HCT116 (cell line): ENCODE data around the gene NAPA. TPM values are rescaled to one million over a fixed set of nuclear protein-coding genes. Genes with fewer than 3 reads are reported as not detected.

Experiments used
- ATAC-seq: fragments of 200-7000 bp; cut with Tn5 transposase; 2 replicates; pipeline ENCODE4 v1.9.1; 2020; ENCODE audit warnings: mild to moderate bottlenecking, moderate library complexity
- BruUV-seq: library from RNA; stranded (reverse); fragments of 400-500 nt; replicated peaks from 2 replicates; lab custom pipeline; 2021; lab: Mats Ljungman, UMichigan
- CTCF ChIA-PET: fragments of 300-600 bp; sonication (Branson Sonifier 250); formaldehyde crosslinking; loops from one replicate; lab custom pipeline; 2021; ENCODE audit warnings: antibody characterized with exemption; lab: Charles Lee
- POLR2A ChIA-PET: fragments of 300-600, 350-600 bp; sonication (Branson Sonifier 250); formaldehyde crosslinking; loops from one replicate; lab custom pipeline; 2021; ENCODE audit warnings: antibody characterized with exemption; lab: Charles Lee
- RAD21 ChIA-PET, 2 experiments: fragments of 300-600 bp; sonication (Branson Sonifier 250); formaldehyde crosslinking; loops; one replicate each; lab custom pipeline; 2023; ENCODE audit warnings: low total read pairs in 2 of 2; ENCODE audit not compliant: uncharacterized antibody in 2 of 2, unreplicated experiment in 2 of 2, low non-redundant PET in 1 of 2; lab: Charles Lee
- DNase-seq: peaks from one replicate; pipeline ENCODE4 v3.0.0-alpha.2; 2010; ENCODE audit warnings: low read depth, low spot score
- H2AFZ ChIP-seq: fragments of 200-600 bp; shearing (Covaris generic), sonication (generic); 2 replicates; pipeline ENCODE4 v1.6.1; 2017; ENCODE audit warnings: low read depth, mixed run types, mixed read lengths, antibody characterized with exemption, low read length; ENCODE audit not compliant: poor library complexity, severe bottlenecking
- H3K27ac ChIP-seq: 2 replicates; pipeline ENCODE4 v1.5.1; 2012; ENCODE audit warnings: low read depth, low read length
- H3K27me3 ChIP-seq: fragments of 200-600 bp; sonication (generic); 2 replicates; pipeline ENCODE4 v1.6.1; 2016; ENCODE audit warnings: mixed run types, low read length, mixed read lengths; ENCODE audit not compliant: insufficient read depth
- H3K36me3 ChIP-seq, 2 experiments: fragments of 200-500 bp in 1 of 2; fragments of 200-600 bp in 1 of 2; sonication (Bioruptor generic) in 1 of 2; sonication (generic) in 1 of 2; 2 replicates each; pipeline versions ENCODE4 v1.5.1 to v1.6.1; 2014 to 2016; ENCODE audit warnings: low read length in 2 of 2, inconsistent platforms in 1 of 2, mixed read lengths in 1 of 2, mixed run types in 1 of 2; ENCODE audit not compliant: insufficient read depth in 2 of 2, control insufficient read depth in 1 of 2
- H3K4me1 ChIP-seq, 2 experiments: fragments of 200-600 bp in 1 of 2; sonication (generic) in 1 of 2; 2 replicates each; pipeline versions ENCODE4 v1.5.1 to v1.6.1; 2012 to 2017; ENCODE audit warnings: low read length in 2 of 2, inconsistent platforms in 1 of 2, mild to moderate bottlenecking in 1 of 2, mixed read lengths in 1 of 2, mixed run types in 1 of 2, moderate library complexity in 1 of 2; ENCODE audit not compliant: insufficient read depth in 2 of 2, control insufficient read depth in 1 of 2
- H3K4me2 ChIP-seq: fragments of 200-600 bp; sonication (generic); 2 replicates; pipeline ENCODE4 v1.6.1; 2017; ENCODE audit warnings: mixed run types, low read length, mixed read lengths
- H3K4me3 ChIP-seq, 2 experiments: fragments of 200-600 bp in 1 of 2; sonication (generic) in 1 of 2; replicated peaks in 1 of 2; 2 replicates each; pipeline ENCODE4 v1.5.1; 2011 to 2016; ENCODE audit warnings: low read length in 2 of 2, control low read depth in 1 of 2, low read depth in 1 of 2, mild to moderate bottlenecking in 1 of 2, mixed read lengths in 1 of 2, mixed run types in 1 of 2
- H3K79me2 ChIP-seq: fragments of 200-600 bp; sonication (generic); 2 replicates; pipeline ENCODE4 v1.6.1; 2017; ENCODE audit warnings: mild to moderate bottlenecking, mixed run types, low read length, moderate library complexity, mixed read lengths; ENCODE audit not compliant: insufficient read depth
- H3K9ac ChIP-seq: fragments of 200-600 bp; sonication (generic); 2 replicates; pipeline ENCODE4 v1.6.1; 2016; ENCODE audit warnings: low read length, mixed read lengths
- H3K9me2 ChIP-seq: fragments of 200-600 bp; sonication (generic), shearing (Covaris generic); 2 replicates; pipeline ENCODE4 v1.6.1; 2017; ENCODE audit warnings: mixed run types, mild to moderate bottlenecking, moderate library complexity; ENCODE audit not compliant: insufficient read depth
- H3K9me3 ChIP-seq, 2 experiments: fragments of 200-500 bp in 1 of 2; fragments of 200-600 bp in 1 of 2; sonication (Bioruptor generic) in 1 of 2; sonication (generic) in 1 of 2; 2 replicates each; pipeline ENCODE4 v1.6.1; 2014 to 2017; ENCODE audit warnings: low read length in 2 of 2, mixed read lengths in 2 of 2, inconsistent platforms in 1 of 2, low read depth in 1 of 2, mild to moderate bottlenecking in 1 of 2, mixed run types in 1 of 2, moderate library complexity in 1 of 2; ENCODE audit not compliant: control insufficient read depth in 1 of 2, insufficient read depth in 1 of 2
- H4K20me1 ChIP-seq: fragments of 200-600 bp; sonication (generic), shearing (Covaris generic); 2 replicates; pipeline ENCODE4 v1.6.1; 2017; ENCODE audit warnings: mixed run types, mild to moderate bottlenecking, moderate library complexity; ENCODE audit not compliant: insufficient read depth
- CEBPB ChIP-seq: IDR thresholded peaks from 2 replicates; pipeline ENCODE4 v1.6.1; 2012; ENCODE audit warnings: low read depth
- EGR1 ChIP-seq: IDR thresholded peaks from 2 replicates; pipeline ENCODE4 v1.6.1; 2012; ENCODE audit warnings: low read depth
- SP1 ChIP-seq: IDR thresholded peaks from 2 replicates; pipeline ENCODE4 v1.6.1; 2012; ENCODE audit warnings: low read depth
- YY1 ChIP-seq: IDR thresholded peaks from 2 replicates; pipeline ENCODE4 v1.6.1; 2011; ENCODE audit warnings: low read length, low read depth, moderate library complexity, mild to moderate bottlenecking; ENCODE audit not compliant: insufficient replicate concordance; ENCODE audit errors: extremely low read depth
- ZBTB33 ChIP-seq: IDR thresholded peaks from 2 replicates; pipeline ENCODE4 v1.6.1; 2011; ENCODE audit warnings: mild to moderate bottlenecking, low read length, moderate library complexity; ENCODE audit not compliant: insufficient replicate concordance; ENCODE audit errors: extremely low read depth
- ZFX ChIP-seq: fragments of 450-650 bp; IDR thresholded peaks from 2 replicates; pipeline ENCODE4 v1.6.1; 2017
- intact Hi-C: fragments of 100-400 bp; cut with micrococcal nuclease; formaldehyde crosslinking; loops from 2 replicates; pipeline ENCODE4 v1.10.0; 2022
- total RNA-seq: library from RNA; stranded (reverse); gene quantifications from one replicate; pipeline ENCODE4 v1.2.1, GENCODE V29; 2021; ENCODE audit not compliant: unreplicated experiment
- TF ChIP-seq, protein P1 (sequence below), 3 experiments: fragments of 200-600 bp in 1 of 3; sonication (generic) in 1 of 3; IDR thresholded peaks in 2 of 3; conservative IDR thresholded peaks in 1 of 3; 2 replicates each; pipeline ENCODE4 v1.5.1; 2012 to 2017; ENCODE audit warnings: low read depth in 2 of 3, low read length in 2 of 3, antibody characterized with exemption in 1 of 3, borderline replicate concordance in 1 of 3, control low read depth in 1 of 3, mild to moderate bottlenecking in 1 of 3, mixed read lengths in 1 of 3, mixed run types in 1 of 3, moderate library complexity in 1 of 3; ENCODE audit not compliant: insufficient read depth in 1 of 3

NAPA gene
- total RNA-seq, 1 experiment from 2014 or later, result 58.8 TPM

- no peaks in the 10 kb centered on the region for H3K9me3 ChIP-seq
- BruUV-seq, result no TSS peak
These were observed 6.0 kb upstream of the NAPA start for GRCh38 chr19:47520839-47521238.

More at GRCh38 chr19:47520839-47521238, 6.0 kb upstream of the NAPA start:
- Histone ChIP-seq H3K4me2 (no peak overlapping the region), H3K4me1 (peaks cover 3 to 5% of the 10 kb centered on the region in 2 experiments; a peak in 3 of 4 replicates), H3K79me2 (no peaks in the 10 kb centered on the region), H3K36me3 (no peaks in the 10 kb centered on the region), H3K27ac (no peak overlapping the region), H4K20me1 (no peaks in the 10 kb centered on the region), H3K4me3 (no peak overlapping the region), H3K9ac (no peak overlapping the region), H3K27me3 (no peaks in the 10 kb centered on the region), H3K9me2 (no peaks in the 10 kb centered on the region), H2AFZ (no peak overlapping the region)
- RAD21 ChIA-PET, result no interaction called here
- POLR2A ChIA-PET, result no interaction called here
- TF ChIP-seq CEBPB (no peak), ZBTB33 (no peak), SP1 (no peak), YY1 (no peak), ZFX (no peak), EGR1 (no peak)
- TF ChIP-seq, protein P1, sequence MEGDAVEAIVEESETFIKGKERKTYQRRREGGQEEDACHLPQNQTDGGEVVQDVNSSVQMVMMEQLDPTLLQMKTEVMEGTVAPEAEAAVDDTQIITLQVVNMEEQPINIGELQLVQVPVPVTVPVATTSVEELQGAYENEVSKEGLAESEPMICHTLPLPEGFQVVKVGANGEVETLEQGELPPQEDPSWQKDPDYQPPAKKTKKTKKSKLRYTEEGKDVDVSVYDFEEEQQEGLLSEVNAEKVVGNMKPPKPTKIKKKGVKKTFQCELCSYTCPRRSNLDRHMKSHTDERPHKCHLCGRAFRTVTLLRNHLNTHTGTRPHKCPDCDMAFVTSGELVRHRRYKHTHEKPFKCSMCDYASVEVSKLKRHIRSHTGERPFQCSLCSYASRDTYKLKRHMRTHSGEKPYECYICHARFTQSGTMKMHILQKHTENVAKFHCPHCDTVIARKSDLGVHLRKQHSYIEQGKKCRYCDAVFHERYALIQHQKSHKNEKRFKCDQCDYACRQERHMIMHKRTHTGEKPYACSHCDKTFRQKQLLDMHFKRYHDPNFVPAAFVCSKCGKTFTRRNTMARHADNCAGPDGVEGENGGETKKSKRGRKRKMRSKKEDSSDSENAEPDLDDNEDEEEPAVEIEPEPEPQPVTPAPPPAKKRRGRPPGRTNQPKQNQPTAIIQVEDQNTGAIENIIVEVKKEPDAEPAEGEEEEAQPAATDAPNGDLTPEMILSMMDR (IDR thresholded peaks at IDR 0.05 in 2 of 3, conservative IDR thresholded peaks at IDR 0.05 in 1 of 3; ENCODE audit: borderline replicate concordance in 1 of 3, insufficient read depth in 1 of 3, low read depth in 2 of 3, low read length in 2 of 3), result no peak
- intact Hi-C loops, result no loop called here
- ATAC-seq (no peak), DNase-seq (no peak)
- CTCF ChIA-PET, result interaction anchor here (0.6 kb wide), 1 partner anchor 223 kb away, joined by 3 read pairs; no protein-coding TSS in a partner anchor
